Neural progenitor cell (in vitro differentiated cells): ENCODE measurements around the gene CYP1A1. TPM values are rescaled to one million over a fixed set of nuclear protein-coding genes. Genes with fewer than 3 reads are reported as not detected.

Experiments
- DNase-seq: peaks from one replicate; pipeline ENCODE4 v3.0.0-alpha.2; 2016; ENCODE audit warnings: low spot score
- H2AFZ ChIP-seq: fragments of 200-600 bp; sonication (generic); replicated peaks from 2 replicates; pipeline ENCODE4 v1.6.1; 2016; ENCODE audit warnings: antibody characterized with exemption
- H3F3A ChIP-seq: fragments of 200-600 bp; sonication (generic); 2 replicates; pipeline ENCODE4 v1.6.1; 2016; ENCODE audit warnings: antibody characterized with exemption, low read depth
- H3K27ac ChIP-seq: fragments of 200-600 bp; sonication (generic); 2 replicates; pipeline ENCODE4 v1.5.1; 2016; ENCODE audit warnings: mild to moderate bottlenecking
- H3K27me3 ChIP-seq: fragments of 200-600 bp; sonication (generic); 2 replicates; pipeline ENCODE4 v1.6.1; 2016; ENCODE audit warnings: mild to moderate bottlenecking, moderate library complexity
- H3K36me3 ChIP-seq: fragments of 200-600 bp; sonication (generic); 2 replicates; pipeline ENCODE4 v1.5.1; 2016
- H3K4me1 ChIP-seq: fragments of 200-600 bp; sonication (generic); 2 replicates; pipeline ENCODE4 v1.6.1; 2016; ENCODE audit warnings: mixed run types
- H3K4me2 ChIP-seq: fragments of 200-600 bp; sonication (generic); 2 replicates; pipeline ENCODE4 v1.6.1; 2016
- H3K4me3 ChIP-seq: fragments of 200-600 bp; sonication (generic); 2 replicates; pipeline ENCODE4 v1.5.1; 2016
- H3K79me2 ChIP-seq: fragments of 200-600 bp; sonication (generic); 2 replicates; pipeline ENCODE4 v1.6.1; 2016; ENCODE audit warnings: low read depth
- H3K9ac ChIP-seq: fragments of 200-600 bp; sonication (generic); 2 replicates; pipeline ENCODE4 v1.6.1; 2016
- H3K9me3 ChIP-seq: fragments of 200-600 bp; sonication (generic); 2 replicates; pipeline ENCODE4 v1.5.1; 2016; ENCODE audit warnings: low read depth
- H4K20me1 ChIP-seq: fragments of 200-600 bp; sonication (generic); 2 replicates; pipeline ENCODE4 v1.6.1; 2016; ENCODE audit warnings: low read depth
- H3K27ac Mint-ChIP-seq: 3 replicates; pipeline ENCODE4 v1.8.0; 2021; ENCODE audit warnings: mixed read lengths
- H3K27me3 Mint-ChIP-seq: 2 replicates; pipeline ENCODE4 v1.8.0; 2022; ENCODE audit warnings: low read depth, mild to moderate bottlenecking, inconsistent platforms, moderate library complexity, mixed read lengths; ENCODE audit not compliant: insufficient read depth
- H3K36me3 Mint-ChIP-seq: 3 replicates; pipeline ENCODE4 v1.8.0; 2021; ENCODE audit warnings: mixed read lengths
- H3K4me1 Mint-ChIP-seq: 3 replicates; pipeline ENCODE4 v1.8.0; 2021; ENCODE audit warnings: mixed read lengths
- H3K4me3 Mint-ChIP-seq: 3 replicates; pipeline ENCODE4 v1.8.0; 2021; ENCODE audit warnings: mild to moderate bottlenecking, moderate library complexity, mixed read lengths
- H3K9me3 Mint-ChIP-seq: 3 replicates; pipeline ENCODE4 v1.8.0; 2020; ENCODE audit warnings: mixed read lengths
- CTCF ChIP-seq: fragments of 200-600 bp; sonication (generic); IDR thresholded peaks from 2 replicates; pipeline ENCODE4 v1.5.1; 2017; ENCODE audit warnings: antibody characterized with exemption, mild to moderate bottlenecking
- EZH2 ChIP-seq: fragments of 200-600 bp; sonication (generic); IDR thresholded peaks from 2 replicates; pipeline ENCODE4 v1.6.1; 2017; ENCODE audit warnings: antibody characterized with exemption, mild to moderate bottlenecking, moderate library complexity
- EZH2phosphoT487 ChIP-seq: fragments of 200-600 bp; sonication (generic); IDR thresholded peaks from 2 replicates; pipeline ENCODE4 v1.6.1; 2017; ENCODE audit warnings: antibody characterized with exemption
- total RNA-seq: library from RNA; depleted of rRNA; stranded (reverse); fragments of >200 nt; gene quantifications from 2 replicates; pipeline ENCODE4 v1.2.3, GENCODE V29; 2015; ENCODE audit warnings: low replicate concordance

The CYP1A1 gene
- total RNA-seq, 1 donor from 2014 or later = not detected

GRCh38 chr15:74669627-74670026 is 55.7 kb downstream of the CYP1A1 start:
- no peaks in the 10 kb centered on the region for H3K4me1 Mint-ChIP-seq
- no peaks in the 10 kb centered on the region for H3K4me1 ChIP-seq
- H3K27ac Mint-ChIP-seq = no peak overlapping the region
- peaks cover 4% of the 10 kb centered on the region for H3K79me2 ChIP-seq
- H3K27me3 Mint-ChIP-seq = no peaks in the 10 kb centered on the region
- H3K27me3 ChIP-seq = no peaks in the 10 kb centered on the region
- H4K20me1 ChIP-seq = peaks cover 37% of the 10 kb centered on the region
- H3K36me3 ChIP-seq = no peaks in the 10 kb centered on the region
- H3K4me3 ChIP-seq = no peak overlapping the region
- no peaks in the 10 kb centered on the region for H3K9me3 ChIP-seq
- H3K9me3 Mint-ChIP-seq = no peaks in the 10 kb centered on the region
- no peak overlapping the region for H3K9ac ChIP-seq
- H3K27ac ChIP-seq = no peak overlapping the region
- H3K4me2 ChIP-seq = no peak overlapping the region
- no peak overlapping the region for H3K4me3 Mint-ChIP-seq
- no peak overlapping the region for H2AFZ ChIP-seq
- TF ChIP-seq EZH2 (no peak), CTCF (no peak), EZH2phosphoT487 (no peak)
- no peak for DNase-seq
- peaks cover 3% of the 10 kb centered on the region for H3F3A ChIP-seq
- H3K36me3 Mint-ChIP-seq = peaks cover 15% of the 10 kb centered on the region

Other genes with a start within 250 kb of the CYP1A1 start
- 31.5 and 72.4 TPM in 2 replicates for gene ARID3B, start 184.3 kb downstream of the CYP1A1 start, total RNA-seq
- 66.1 and 106 TPM in 2 replicates for gene CLK3, start 109.7 kb downstream of the CYP1A1 start, total RNA-seq
- 16.6 and 24.4 TPM in 2 replicates for gene EDC3, start 29.5 kb downstream of the CYP1A1 start, total RNA-seq
- gene CYP1A2, start 23.3 kb upstream of the CYP1A1 start, total RNA-seq = not detected in 2 replicates
- 18.3 and 25.4 TPM in 2 replicates for gene CSK, start 56.6 kb upstream of the CYP1A1 start, total RNA-seq
- not detected in 2 replicates for gene LMAN1L, start 87.3 kb upstream of the CYP1A1 start, total RNA-seq
- gene CPLX3, start 101.1 kb upstream of the CYP1A1 start, total RNA-seq = not detected in 2 replicates
- 22.7 and 37.4 TPM in 2 replicates for gene ULK3, start 117.6 kb upstream of the CYP1A1 start, total RNA-seq
- 19.4 and 44.5 TPM in 2 replicates for gene SCAMP2, start 147.8 kb upstream of the CYP1A1 start, total RNA-seq
- 77.7 and 106 TPM in 2 replicates for gene MPI, start 164.5 kb upstream of the CYP1A1 start, total RNA-seq
- gene FAM219B, start 181.3 kb upstream of the CYP1A1 start, total RNA-seq = 120 and 124 TPM in 2 replicates
- 144 and 200 TPM in 2 replicates for gene COX5A, start 212.5 kb upstream of the CYP1A1 start, total RNA-seq
- 2.5 and 7.2 TPM in 2 replicates for gene RPP25, start 231.2 kb upstream of the CYP1A1 start, total RNA-seq